Islet precursor cell (in vitro differentiated cells): ENCODE results near the gene PIGP.
"Not testable (repeated sequence)": the region's sequence is repeated elsewhere in the genome, so short reads cannot be mapped to it uniquely, and the experiment has no call there.

ENCODE experiments used
- DNase-seq: peaks from one replicate; pipeline ENCODE4 v3.0.0-alpha.2; 2018

PIGP gene

GRCh38 chr21:37072988-37073416 is at the start of gene PIGP, which contains the start of gene TTC3:
PIGP (minus strand) TSS chr21:37073071; CDS start chr21:37072515, 556 bp downstream.
TTC3 (plus strand) TSS chr21:37073254; CDS start chr21:37087258, 14,004 bp downstream.
- DNase-seq = peak; percentile 98

DNA sequence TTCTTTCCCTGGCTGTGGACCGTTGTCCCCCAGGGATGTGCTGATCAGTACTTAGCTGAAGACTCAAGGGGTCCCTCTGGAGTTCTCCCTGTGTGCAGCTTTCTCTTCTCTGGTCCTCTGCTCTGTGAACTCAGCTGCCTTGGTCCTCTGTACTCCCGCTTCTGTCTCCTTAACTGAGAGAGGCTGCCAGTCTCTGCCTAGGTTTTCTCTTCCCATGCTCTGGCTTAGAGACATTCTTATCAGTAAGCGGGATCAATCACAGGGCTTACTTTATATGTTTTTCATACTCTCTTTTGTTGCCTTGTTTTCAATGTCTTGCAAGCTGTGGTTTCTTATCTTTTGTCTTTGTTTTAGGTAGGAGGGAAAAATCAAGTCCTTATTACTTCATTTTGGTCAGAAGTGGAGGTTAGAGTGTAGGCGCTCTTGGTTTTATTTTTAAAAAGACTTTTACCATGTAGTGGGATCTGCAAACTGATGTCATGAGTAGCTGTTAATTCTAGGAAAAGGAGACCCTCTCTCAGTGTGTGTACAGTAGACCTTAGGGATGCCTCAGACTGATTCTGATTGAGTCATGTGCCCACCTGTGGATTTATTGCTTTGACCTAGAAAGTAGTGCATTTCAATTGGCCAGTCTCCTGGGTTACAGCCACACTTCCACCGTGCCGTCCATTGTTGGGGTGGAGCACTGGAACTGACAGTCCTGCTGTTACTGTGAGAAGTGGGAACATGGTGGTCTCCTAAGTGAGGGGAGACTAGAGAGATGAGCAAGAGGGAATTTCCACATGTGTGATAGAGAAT is 46.7 kb upstream of the PIGP start:
- DNase-seq = peak; percentile 57

DNA sequence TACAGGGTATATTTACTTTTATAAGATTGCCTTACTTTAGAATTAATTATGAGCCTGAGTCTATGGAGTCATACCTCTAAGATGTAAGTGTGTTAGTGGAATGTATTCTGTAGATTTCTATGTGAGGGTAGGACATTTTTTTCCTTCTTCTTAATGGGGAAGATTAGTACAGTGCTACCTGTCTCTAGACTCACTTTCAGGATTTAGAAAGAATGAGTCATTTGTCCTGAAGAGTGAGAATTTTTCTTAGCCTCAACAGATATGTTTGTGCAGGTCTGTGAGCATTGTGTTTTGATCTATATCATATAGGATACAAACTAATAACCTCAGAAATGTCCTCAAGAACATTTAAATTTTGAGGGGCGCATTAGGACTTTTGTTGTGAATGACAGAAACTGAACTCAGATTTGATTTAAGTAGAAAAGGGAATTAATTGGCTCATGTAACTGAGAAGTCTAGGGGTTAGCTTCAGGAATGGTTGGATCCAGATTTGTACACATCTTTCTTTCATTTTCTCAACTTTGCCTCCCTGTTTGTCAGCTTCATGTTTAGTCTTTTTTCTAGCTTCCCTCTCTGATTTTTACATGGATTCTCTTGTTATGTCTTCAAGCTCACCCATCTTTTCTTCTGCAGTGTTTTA is 45.4 kb upstream of the PIGP start:
- no peak for DNase-seq

GRCh38 chr21:37117204-37117603 is 44.3 kb upstream of the PIGP start:
- DNase-seq = no peak

- not testable (repeated sequence) for DNase-seq
Measured at GRCh38 chr21:37116459-37116858, 43.6 kb upstream of the PIGP start.

DNA sequence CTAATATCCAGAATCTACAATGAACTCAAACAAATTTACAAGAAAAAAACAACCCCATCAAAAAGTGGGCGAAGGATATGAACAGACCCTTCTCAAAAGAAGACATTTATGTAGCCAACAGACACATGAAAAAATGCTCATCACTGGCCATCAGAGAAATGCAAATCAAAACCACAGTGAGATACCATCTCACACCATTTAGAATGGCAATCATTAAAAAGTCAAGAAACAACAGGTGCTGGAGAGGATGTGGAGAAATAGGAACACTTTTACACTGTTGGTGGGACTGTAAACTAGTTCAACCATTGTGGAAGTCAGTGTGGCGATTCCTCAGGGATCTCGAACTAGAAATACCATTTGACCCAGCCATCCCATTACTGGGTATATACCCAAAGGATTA is 41.4 kb upstream of the PIGP start:
- not testable (repeated sequence) for DNase-seq

DNA sequence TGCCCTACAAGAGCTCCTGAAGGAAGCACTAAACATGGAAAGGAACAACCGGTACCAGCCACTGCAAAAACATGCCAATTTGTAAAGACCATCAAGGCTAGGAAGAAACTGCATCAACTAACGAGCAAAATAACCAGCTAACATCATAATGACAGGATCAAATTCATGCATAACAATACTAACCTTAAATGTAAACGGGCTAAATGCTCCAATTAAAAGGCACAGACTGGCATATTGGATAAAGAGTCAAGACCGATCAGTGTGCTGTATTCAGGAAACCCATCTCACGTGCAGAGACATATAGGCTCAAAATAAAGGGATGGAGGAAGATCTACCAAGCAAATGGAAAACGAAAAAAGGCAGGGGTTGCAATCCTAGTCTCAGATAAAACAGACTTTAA is 38.2 kb upstream of the PIGP start:
- not testable (repeated sequence) for DNase-seq

- DNase-seq = no peak
Measured at GRCh38 chr21:37106998-37107397, 34.1 kb upstream of the PIGP start.

GRCh38 chr21:37102746-37103145 is 29.9 kb upstream of the PIGP start:
- not testable (repeated sequence) for DNase-seq

DNA sequence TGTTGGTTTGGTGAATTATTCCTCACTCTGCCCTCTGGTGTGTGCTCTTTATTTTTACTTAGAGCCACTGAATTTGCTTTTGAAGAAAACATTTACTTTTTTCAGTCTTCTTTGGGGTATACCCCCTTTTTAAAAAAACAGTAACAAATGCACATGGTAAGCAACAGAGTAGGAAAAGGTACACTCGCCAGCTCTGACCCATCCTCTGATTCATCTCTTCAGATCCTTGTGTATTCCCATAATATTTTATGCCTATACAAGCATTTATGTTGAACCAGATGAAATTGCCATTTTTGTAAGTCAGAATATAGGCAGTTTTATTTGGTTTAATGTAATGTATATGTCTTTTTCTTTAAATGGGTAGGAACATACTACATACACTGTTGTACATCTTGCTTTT is 28.5 kb upstream of the PIGP start:
- DNase-seq = no peak

- DNase-seq = no peak
Measured at GRCh38 chr21:37100316-37100715, 27.4 kb upstream of the PIGP start.

DNA sequence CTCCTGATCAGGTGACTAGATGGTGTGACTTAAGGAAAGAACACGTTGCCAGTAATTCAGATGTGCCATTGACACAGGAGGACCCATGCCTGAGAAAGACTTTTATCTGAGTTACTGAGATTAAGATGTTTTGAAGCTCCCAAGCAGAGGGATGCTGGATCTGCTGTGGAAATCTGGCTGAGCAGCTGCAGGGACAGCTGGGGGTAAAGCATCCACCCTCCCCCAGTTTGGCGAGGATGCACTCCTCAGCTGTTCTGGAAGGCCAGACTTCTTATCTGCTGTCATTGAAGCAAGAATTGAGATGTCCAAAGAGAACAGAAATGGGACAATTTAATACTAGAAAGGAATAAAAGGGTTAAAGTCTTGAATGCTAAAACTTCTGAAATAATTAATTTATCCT is 25.9 kb upstream of the PIGP start:
- DNase-seq = no peak

DNA sequence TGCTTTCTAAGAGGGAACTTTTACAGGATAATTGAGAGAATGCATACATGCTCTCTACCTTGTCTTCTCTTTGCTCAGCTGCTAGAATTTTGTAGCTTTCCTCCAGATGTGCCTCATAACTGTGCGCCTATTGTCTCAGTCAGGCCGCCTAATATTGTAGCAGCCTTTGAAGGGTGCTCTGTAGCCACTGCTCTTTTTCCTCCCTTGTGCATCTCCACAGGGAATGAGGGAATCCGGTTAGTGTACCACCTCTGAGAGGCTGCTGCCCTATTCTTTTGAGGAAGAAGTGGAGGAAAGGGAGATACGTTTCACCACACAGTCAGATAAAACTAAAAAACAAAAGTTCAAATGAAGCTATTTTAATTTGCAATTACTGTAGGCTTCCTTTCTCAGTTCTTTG is 22.9 kb upstream of the PIGP start:
- no peak for DNase-seq

- DNase-seq = no peak
Measured at GRCh38 chr21:37093977-37094376, 21.1 kb upstream of the PIGP start.

GRCh38 chr21:37088186-37088735 is 15.4 kb upstream of the PIGP start:
- no peak for DNase-seq

DNA sequence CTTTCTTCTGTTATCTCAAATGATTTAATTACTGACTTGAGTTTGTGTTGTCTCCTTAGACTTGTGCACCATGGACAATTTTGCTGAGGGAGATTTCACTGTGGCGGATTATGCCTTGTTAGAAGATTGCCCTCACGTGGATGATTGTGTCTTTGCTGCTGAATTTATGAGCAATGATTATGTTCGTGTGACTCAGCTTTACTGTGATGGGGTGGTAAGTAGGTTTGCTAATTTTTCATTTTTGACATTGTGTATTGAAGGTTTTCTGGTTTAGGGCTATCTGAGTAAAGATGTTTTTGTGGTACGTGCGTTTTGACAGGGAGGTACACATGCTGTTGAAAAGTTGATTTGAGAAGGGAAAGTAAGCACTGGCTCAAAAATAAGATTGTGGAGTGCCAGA is 14.3 kb upstream of the PIGP start:
- DNase-seq = no peak

- no peak for DNase-seq
Measured at GRCh38 chr21:37085726-37086125, 12.9 kb upstream of the PIGP start.

- DNase-seq = no peak
Measured at GRCh38 chr21:37082856-37083528, 10.1 kb upstream of the PIGP start.

- no peak for DNase-seq
Measured at GRCh38 chr21:37082375-37082774, 9.5 kb upstream of the PIGP start.

DNA sequence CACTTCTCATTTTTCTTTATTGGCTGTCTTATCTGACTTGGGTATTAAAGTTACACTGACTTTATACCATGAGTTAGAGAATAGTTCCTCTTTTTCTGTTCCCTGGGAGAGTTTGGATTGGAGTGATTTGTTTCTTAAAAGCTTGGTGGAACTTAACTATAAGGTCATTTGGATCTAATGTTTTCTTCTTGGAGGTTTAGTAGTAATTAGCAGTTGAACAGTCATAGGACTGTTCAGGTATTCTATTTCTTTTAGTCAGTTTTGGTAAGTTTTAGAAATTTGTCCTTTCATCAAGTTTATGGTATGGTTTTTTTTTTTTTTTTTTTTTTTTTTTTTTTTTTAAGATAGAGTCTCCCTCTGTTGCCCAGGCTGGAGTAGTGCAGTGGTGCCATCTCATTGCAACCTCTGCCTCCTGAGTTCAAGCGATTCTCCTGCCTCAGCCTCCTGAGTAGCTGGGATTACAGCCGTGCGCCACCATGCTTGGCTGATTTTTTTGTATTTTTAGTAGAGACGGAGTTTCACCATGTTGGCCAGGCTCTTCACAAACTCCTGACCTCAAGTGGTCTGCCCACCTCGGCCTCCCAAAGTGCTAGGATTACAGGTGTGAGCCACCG is 6.4 kb upstream of the PIGP start:
- no peak for DNase-seq

DNA sequence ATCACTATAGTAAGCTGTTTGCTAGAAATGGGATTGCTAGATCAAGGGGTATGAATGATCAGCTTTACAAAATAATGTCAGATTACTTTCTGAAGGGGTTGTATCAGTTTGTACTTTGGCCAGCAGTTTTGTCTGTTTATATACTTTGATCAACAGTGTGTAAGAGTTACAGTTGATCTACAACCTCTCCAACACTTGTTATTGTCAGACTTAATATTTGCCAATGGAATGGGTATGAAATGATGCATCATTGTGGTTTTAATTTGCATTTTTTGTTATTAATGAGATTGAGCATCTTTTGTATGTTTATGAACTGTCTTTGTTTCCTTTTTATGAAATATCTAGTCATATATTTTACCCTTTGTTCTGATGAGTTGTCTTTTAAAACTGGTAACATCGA is 4.5 kb upstream of the PIGP start:
- no peak for DNase-seq

GRCh38 chr21:37076087-37076850 is 3.4 kb upstream of the PIGP start:
- DNase-seq = no peak
